ENCODE results near the gene ABCB10. TPM values are rescaled to one million over a fixed set of nuclear protein-coding genes. Genes with fewer than 3 reads are reported as not detected.
"Not testable (repeated sequence)": the region's sequence is repeated elsewhere in the genome, so short reads cannot be mapped to it uniquely, and the experiment has no call there.

ABCB10 gene
- 28.0 TPM for total RNA-seq
- polyA plus RNA-seq: 11.1 TPM

GRCh38 chr1:229558460-229559335 lies at the start of gene ABCB10:
Gene ABCB10, minus strand, starts transcription at chr1:229558707. Its CDS starts 55 bp downstream, at chr1:229558652.
- peak; percentile 93 for DNase-seq (ENCODE audit: extremely low spot score)
- Histone ChIP-seq H3K36me3 (ENCODE audit: insufficient read depth) (no peaks in the 10 kb centered on the region), H3K4me1 (ENCODE audit: insufficient read depth) (no peaks in the 10 kb centered on the region), H3K27ac (ENCODE audit: low read depth) (peak within 1 kb of the TSS; percentile 85), H3K4me3 (ENCODE audit: low read depth, low read length) (peak within 1 kb of the TSS; percentile 94)
- under 1% methylated on average over 106 of the region's 109 CpGs for WGBS

- H3K36me3 ChIP-seq (ENCODE audit: insufficient read depth): peaks cover 7% of the 10 kb centered on the region
- H3K4me1 ChIP-seq (ENCODE audit: insufficient read depth): no peaks in the 10 kb centered on the region
- WGBS: 91% methylated on average over 2 of the region's 2 CpGs
- DNase-seq (ENCODE audit: extremely low spot score): no peak
- H3K27ac ChIP-seq (ENCODE audit: low read depth): no peak overlapping the region
- no peak overlapping the region for H3K4me3 ChIP-seq (ENCODE audit: low read depth, low read length)
Observed at GRCh38 chr1:229607370-229607769, 48.9 kb upstream of the ABCB10 start.

DNA sequence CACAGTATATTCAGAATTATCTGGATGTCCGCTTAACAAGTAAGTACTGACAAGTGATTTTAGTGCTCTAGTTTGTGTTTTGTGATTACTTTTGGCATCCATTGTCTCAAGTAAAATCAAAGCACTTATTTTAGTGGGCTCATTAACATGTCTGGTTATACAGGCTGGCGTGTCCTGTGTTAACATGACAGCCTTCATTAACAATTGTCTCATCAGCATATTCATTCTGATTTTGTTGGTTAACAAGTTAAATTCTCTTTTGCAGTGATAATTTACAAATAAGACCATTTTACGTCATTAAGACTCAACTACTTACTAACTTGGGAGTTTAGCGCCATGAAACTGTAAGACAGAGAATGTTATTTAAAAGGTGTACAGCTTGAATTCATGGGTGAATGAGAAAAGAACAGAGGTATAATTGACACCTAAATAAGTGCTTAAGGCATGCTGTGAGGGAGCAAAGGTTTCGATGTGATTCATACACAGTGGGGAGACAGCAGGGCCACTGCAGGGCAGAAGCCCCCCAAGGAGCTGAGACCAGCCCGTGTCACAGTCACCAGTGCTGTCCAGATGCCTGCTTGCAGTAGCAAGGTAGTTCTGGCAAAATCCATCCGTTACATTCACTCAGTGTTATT lies 45.0 kb upstream of the ABCB10 start:
- Histone ChIP-seq H3K27ac (ENCODE audit: low read depth) (no peak overlapping the region), H3K36me3 (ENCODE audit: insufficient read depth) (peaks cover 2% of the 10 kb centered on the region), H3K4me3 (ENCODE audit: low read depth, low read length) (no peak overlapping the region), H3K4me1 (ENCODE audit: insufficient read depth) (no peaks in the 10 kb centered on the region)
- DNase-seq (ENCODE audit: extremely low spot score): no peak
- 90% methylated on average over 7 of the region's 7 CpGs for WGBS

DNA sequence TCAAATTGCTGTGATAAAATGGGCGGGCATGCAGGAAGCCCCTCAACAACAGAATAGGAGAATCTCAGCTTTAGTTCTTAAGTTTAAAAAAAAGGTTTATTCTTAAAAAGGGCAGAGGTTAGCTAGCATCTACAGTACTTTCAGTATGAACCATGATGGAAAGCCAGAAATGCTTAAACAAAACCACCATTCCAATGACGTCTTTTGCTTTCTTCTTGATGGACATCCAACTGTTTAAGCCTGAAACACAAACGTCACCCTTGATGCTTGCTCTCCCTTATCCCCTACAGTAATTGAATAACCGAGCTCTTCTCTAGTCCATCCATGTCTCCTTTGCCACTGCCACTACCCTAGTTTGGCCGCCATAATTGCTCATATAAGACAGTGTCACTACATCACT lies 41.7 kb upstream of the ABCB10 start:
- Histone ChIP-seq H3K4me1 (ENCODE audit: insufficient read depth) (no peaks in the 10 kb centered on the region), H3K36me3 (ENCODE audit: insufficient read depth) (peaks cover 2% of the 10 kb centered on the region), H3K27ac (ENCODE audit: low read depth) (no peak overlapping the region), H3K4me3 (ENCODE audit: low read depth, low read length) (no peak overlapping the region)
- DNase-seq (ENCODE audit: extremely low spot score): no peak
- 92% methylated on average over 5 of the region's 5 CpGs for WGBS

GRCh38 chr1:229599218-229599954 lies 40.9 kb upstream of the ABCB10 start:
- 87% methylated on average over 3 of the region's 3 CpGs for WGBS
- DNase-seq (ENCODE audit: extremely low spot score): no peak
- no peak overlapping the region for H3K4me3 ChIP-seq (ENCODE audit: low read depth, low read length)
- peaks cover 3% of the 10 kb centered on the region for H3K36me3 ChIP-seq (ENCODE audit: insufficient read depth)
- no peak overlapping the region for H3K27ac ChIP-seq (ENCODE audit: low read depth)
- H3K4me1 ChIP-seq (ENCODE audit: insufficient read depth): no peaks in the 10 kb centered on the region

DNA sequence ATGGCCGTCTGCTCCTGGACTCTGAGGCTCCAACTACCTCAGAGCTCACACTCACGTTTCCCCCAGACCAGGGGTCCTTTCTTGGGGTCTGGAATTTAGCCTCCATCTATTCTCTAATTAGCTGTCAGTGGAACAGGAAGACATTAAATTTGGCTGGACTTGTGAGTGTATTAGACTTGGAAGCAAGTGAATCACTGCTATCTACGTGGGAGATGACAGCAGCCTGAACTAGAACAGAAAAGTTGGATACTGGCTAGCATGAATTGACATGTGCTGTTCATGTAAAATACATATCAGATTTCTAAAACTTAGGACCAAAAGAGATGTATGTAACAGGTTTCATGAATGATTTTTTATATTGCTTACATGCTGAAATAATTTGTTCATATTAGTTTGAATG lies 39.4 kb upstream of the ABCB10 start:
- Histone ChIP-seq H3K4me1 (ENCODE audit: insufficient read depth) (no peaks in the 10 kb centered on the region), H3K4me3 (ENCODE audit: low read depth, low read length) (no peak overlapping the region), H3K36me3 (ENCODE audit: insufficient read depth) (peaks cover 5% of the 10 kb centered on the region), H3K27ac (ENCODE audit: low read depth) (peak overlapping the region; percentile 42)
- WGBS: 47% methylated on average over 3 of the region's 3 CpGs
- no peak for DNase-seq (ENCODE audit: extremely low spot score)

- H3K36me3 ChIP-seq (ENCODE audit: insufficient read depth): peaks cover 5% of the 10 kb centered on the region
- DNase-seq (ENCODE audit: extremely low spot score): no peak
- no peak overlapping the region for H3K4me3 ChIP-seq (ENCODE audit: low read depth, low read length)
- 35% methylated on average over 7 of the region's 7 CpGs for WGBS
- H3K4me1 ChIP-seq (ENCODE audit: insufficient read depth): no peaks in the 10 kb centered on the region
- no peak overlapping the region for H3K27ac ChIP-seq (ENCODE audit: low read depth)
Observed at GRCh38 chr1:229596925-229597699, 38.6 kb upstream of the ABCB10 start.

GRCh38 chr1:229595876-229596275 lies 37.4 kb upstream of the ABCB10 start:
- DNase-seq (ENCODE audit: extremely low spot score); H3K4me1 ChIP-seq (ENCODE audit: insufficient read depth); H3K4me3 ChIP-seq (ENCODE audit: low read depth, low read length); H3K36me3 ChIP-seq (ENCODE audit: insufficient read depth); H3K27ac ChIP-seq (ENCODE audit: low read depth): not testable (repeated sequence)
- 96% methylated on average over 7 of the region's 7 CpGs for whole genome bisulfite sequencing

DNA sequence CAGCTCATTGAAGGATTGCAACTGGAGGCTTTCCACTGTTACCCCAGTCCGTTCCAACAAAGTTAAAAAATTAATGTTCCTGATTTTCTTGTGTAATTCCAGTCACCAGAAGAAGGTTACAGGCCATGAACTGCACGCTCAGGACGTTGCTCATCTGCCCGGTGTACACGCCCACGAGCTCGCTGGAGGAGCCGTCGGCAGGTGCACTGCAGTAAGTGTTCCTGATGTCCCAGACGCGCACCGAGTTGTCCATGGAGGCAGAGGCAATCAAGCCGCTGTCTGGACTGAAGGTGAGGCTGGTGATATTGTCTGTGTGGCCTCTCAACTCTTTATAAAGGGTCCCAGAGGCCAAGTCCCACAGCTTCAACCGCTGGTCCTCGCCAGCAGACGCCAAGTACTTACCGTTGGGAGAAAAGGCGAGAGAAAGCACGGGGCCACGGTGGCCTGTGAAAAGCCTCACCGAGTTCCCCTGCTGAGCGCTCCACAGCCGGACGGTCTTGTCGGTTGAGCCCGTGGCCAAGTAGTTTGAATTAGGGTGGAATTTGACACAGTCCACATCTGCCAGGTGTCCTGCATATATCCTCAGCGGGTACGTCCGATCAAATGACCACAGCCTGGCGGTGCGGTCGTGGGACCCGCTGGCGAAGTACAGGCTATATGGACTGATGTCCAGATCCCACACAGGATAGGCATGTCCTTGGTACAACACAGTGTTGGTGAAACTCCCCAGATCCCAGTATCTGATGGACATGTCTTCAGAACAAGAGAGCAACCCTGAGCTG lies 35.9 kb upstream of the ABCB10 start:
- Histone ChIP-seq H3K36me3 (ENCODE audit: insufficient read depth) (peaks cover 5% of the 10 kb centered on the region), H3K27ac (ENCODE audit: low read depth) (no peak overlapping the region), H3K4me3 (ENCODE audit: low read depth, low read length) (no peak overlapping the region), H3K4me1 (ENCODE audit: insufficient read depth) (no peaks in the 10 kb centered on the region)
- no peak for DNase-seq (ENCODE audit: extremely low spot score)
- WGBS: 97% methylated on average over 34 of the region's 34 CpGs

DNA sequence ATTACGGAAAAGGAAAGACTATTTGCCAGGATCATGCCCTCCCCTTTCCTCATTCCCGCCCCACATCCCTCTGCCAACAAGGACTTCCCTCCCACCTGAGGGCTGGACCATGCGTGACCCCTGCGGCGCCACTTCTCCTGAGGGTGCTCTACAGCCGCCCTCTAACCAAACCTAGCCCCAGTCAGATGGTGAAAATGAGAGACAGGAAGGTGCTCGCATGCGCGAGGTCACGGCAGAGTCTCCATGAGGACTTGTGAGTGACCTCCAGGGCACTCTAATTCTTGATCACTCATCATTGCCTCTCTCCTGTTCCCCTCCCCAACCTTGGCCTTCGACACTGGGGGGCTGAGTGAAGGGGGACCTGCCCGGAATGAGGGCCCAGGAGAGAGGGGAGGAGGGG lies 35.3 kb upstream of the ABCB10 start:
- Histone ChIP-seq H3K27ac (ENCODE audit: low read depth) (no peak overlapping the region), H3K36me3 (ENCODE audit: insufficient read depth) (peaks cover 5% of the 10 kb centered on the region), H3K4me1 (ENCODE audit: insufficient read depth) (no peaks in the 10 kb centered on the region), H3K4me3 (ENCODE audit: low read depth, low read length) (no peak overlapping the region)
- WGBS: 92% methylated on average over 12 of the region's 12 CpGs
- DNase-seq (ENCODE audit: extremely low spot score): no peak

GRCh38 chr1:229590119-229590518 lies 31.6 kb upstream of the ABCB10 start:
- H3K4me3 ChIP-seq (ENCODE audit: low read depth, low read length): no peak overlapping the region
- H3K36me3 ChIP-seq (ENCODE audit: insufficient read depth): peaks cover 5% of the 10 kb centered on the region
- WGBS: 89% methylated on average over 5 of the region's 5 CpGs
- no peak overlapping the region for H3K27ac ChIP-seq (ENCODE audit: low read depth)
- no peaks in the 10 kb centered on the region for H3K4me1 ChIP-seq (ENCODE audit: insufficient read depth)
- no peak for DNase-seq (ENCODE audit: extremely low spot score)

DNA sequence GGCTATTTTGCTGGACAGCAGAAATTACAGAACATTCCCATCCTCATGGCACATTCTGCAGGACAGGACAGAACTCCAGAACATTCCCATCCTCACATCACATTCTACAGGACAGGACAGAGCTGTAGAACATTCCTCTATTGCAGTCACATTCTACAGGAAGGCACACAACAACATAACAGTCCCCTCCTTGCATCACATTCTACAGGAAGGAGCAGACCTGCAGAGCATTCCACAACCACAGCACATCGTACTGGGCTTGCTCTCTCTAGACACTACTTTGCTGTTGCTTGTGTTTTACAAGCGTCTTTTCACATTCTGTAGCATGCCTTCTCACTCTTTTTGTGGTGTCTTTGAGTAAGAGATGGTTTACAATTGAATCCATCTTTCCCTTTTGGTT lies 26.8 kb upstream of the ABCB10 start:
- DNase-seq (ENCODE audit: extremely low spot score): no peak
- Histone ChIP-seq H3K27ac (ENCODE audit: low read depth) (no peak overlapping the region), H3K4me1 (ENCODE audit: insufficient read depth) (no peaks in the 10 kb centered on the region), H3K36me3 (ENCODE audit: insufficient read depth) (no peaks in the 10 kb centered on the region), H3K4me3 (ENCODE audit: low read depth, low read length) (no peak overlapping the region)
- WGBS: 70% methylated on average over 2 of the region's 2 CpGs

Data from urinary bladder (tissue), 4 donors.